Activated naive CD4-positive, alpha-beta T cell (primary cell): ENCODE results near the gene ALG1.
A peak's percentile ranks its signal among the peaks of the same experiment; 100 is the strongest.

Experiments used
- DNase-seq, 4 experiments: peaks; one replicate each; lab custom pipeline; 2025; lab: John Stamatoyannopoulos, UW

The ALG1 gene

GRCh38 chr16:5045499-5046115, 26.0 kb upstream of the ALG1 start:
- DNase-seq: no peak

GRCh38 chr16:5046914-5047313, 24.7 kb upstream of the ALG1 start:
- no peak for DNase-seq

- no peak for DNase-seq
These were observed 16.5 kb upstream of the ALG1 start for GRCh38 chr16:5054876-5055865.

- DNase-seq: peak in 1 of 4 experiments; percentile 21
These were observed 15.3 kb upstream of the ALG1 start for GRCh38 chr16:5056352-5056751.

- DNase-seq: no peak
These were observed 13.2 kb upstream of the ALG1 start for GRCh38 chr16:5058476-5058875.

- no peak for DNase-seq
These were observed 12.1 kb upstream of the ALG1 start for GRCh38 chr16:5059386-5060072.

- DNase-seq: no peak
These were observed 11.5 kb upstream of the ALG1 start for GRCh38 chr16:5060073-5060641.

- no peak for DNase-seq
These were observed 9.6 kb upstream of the ALG1 start for GRCh38 chr16:5062051-5062450.

- DNase-seq: no peak
These were observed 8.6 kb upstream of the ALG1 start for GRCh38 chr16:5062790-5063765.

GRCh38 chr16:5064915-5065314, 6.7 kb upstream of the ALG1 start:
- no peak for DNase-seq

- DNase-seq: no peak
These were observed 6.3 kb upstream of the ALG1 start for GRCh38 chr16:5065326-5065725.

- no peak for DNase-seq
These were observed 5.8 kb upstream of the ALG1 start, which contains the start of gene C16orf89 for GRCh38 chr16:5065813-5066212. C16orf89 (minus strand) TSS chr16:5065956; CDS start chr16:5065908, 48 bp downstream.

- no peak for DNase-seq
These were observed 5.1 kb upstream of the ALG1 start for GRCh38 chr16:5066511-5066910.

GRCh38 chr16:5069048-5069447, 2.6 kb upstream of the ALG1 start:
- DNase-seq: no peak

GRCh38 chr16:5069854-5070253, 1.8 kb upstream of the ALG1 start:
- DNase-seq: no peak

- no peak for DNase-seq
These were observed 1.0 kb upstream of the ALG1 start for GRCh38 chr16:5070431-5071186.

GRCh38 chr16:5071341-5071680, 332 bp upstream of the ALG1 start:
- no peak for DNase-seq

GRCh38 chr16:5072334-5073278, 963 bp downstream of the ALG1 start:
- no peak for DNase-seq

GRCh38 chr16:5073279-5073629, 1.6 kb downstream of the ALG1 start:
- no peak for DNase-seq
